T-helper 22 cell (primary cell): ENCODE measurements around the gene CSNK2A2.

Source experiments
- DNase-seq: peaks from one replicate; pipeline ENCODE4 v3.0.0-alpha.2; 2020; ENCODE audit warnings: low read depth

Gene CSNK2A2

GRCh38 chr16:58198022-58198683 lies at the start of gene CSNK2A2:
CSNK2A2 (minus strand) TSS chr16:58198106; CDS start chr16:58197736, 370 bp downstream.
- peak; percentile 65 for DNase-seq

- DNase-seq, result no peak
Measured at GRCh38 chr16:58243528-58244004, 45.7 kb upstream of the CSNK2A2 start.

- DNase-seq, result no peak
Measured at GRCh38 chr16:58236831-58237230, 38.9 kb upstream of the CSNK2A2 start.

GRCh38 chr16:58236231-58236690 lies 38.4 kb upstream of the CSNK2A2 start:
- DNase-seq, result peak; percentile 28

- no peak for DNase-seq
Measured at GRCh38 chr16:58235663-58236062, 37.8 kb upstream of the CSNK2A2 start.

- no peak for DNase-seq
Measured at GRCh38 chr16:58234831-58235595, 37.1 kb upstream of the CSNK2A2 start.

GRCh38 chr16:58230259-58230658 lies 32.4 kb upstream of the CSNK2A2 start:
- no peak for DNase-seq

- DNase-seq, result no peak
Measured at GRCh38 chr16:58226790-58227189, 28.9 kb upstream of the CSNK2A2 start.

- DNase-seq, result no peak
Measured at GRCh38 chr16:58225965-58226602, 28.2 kb upstream of the CSNK2A2 start.

GRCh38 chr16:58222532-58223316 lies 24.8 kb upstream of the CSNK2A2 start:
- no peak for DNase-seq

GRCh38 chr16:58219432-58219831 lies 21.5 kb upstream of the CSNK2A2 start:
- DNase-seq, result no peak

- DNase-seq, result no peak
Measured at GRCh38 chr16:58218786-58219185, 20.9 kb upstream of the CSNK2A2 start.

- DNase-seq, result no peak
Measured at GRCh38 chr16:58217311-58217925, 19.5 kb upstream of the CSNK2A2 start.

GRCh38 chr16:58212824-58213655 lies 15.1 kb upstream of the CSNK2A2 start:
- DNase-seq, result no peak

- no peak for DNase-seq
Measured at GRCh38 chr16:58211846-58212245, 13.9 kb upstream of the CSNK2A2 start.

GRCh38 chr16:58211245-58211644 lies 13.3 kb upstream of the CSNK2A2 start:
- DNase-seq, result no peak

GRCh38 chr16:58205276-58206036 lies 7.5 kb upstream of the CSNK2A2 start:
- no peak for DNase-seq

GRCh38 chr16:58201163-58201562 lies 3.3 kb upstream of the CSNK2A2 start:
- no peak for DNase-seq

- DNase-seq, result no peak
Measured at GRCh38 chr16:58200004-58200797, 2.3 kb upstream of the CSNK2A2 start.
